ENCODE measurements around the gene SLC7A6OS. TPM values are rescaled to one million over a fixed set of nuclear protein-coding genes. Genes with fewer than 3 reads are reported as not detected.

The SLC7A6OS gene
- total RNA-seq, 1 donor from 2014 or later, result 16.8 TPM

DNA sequence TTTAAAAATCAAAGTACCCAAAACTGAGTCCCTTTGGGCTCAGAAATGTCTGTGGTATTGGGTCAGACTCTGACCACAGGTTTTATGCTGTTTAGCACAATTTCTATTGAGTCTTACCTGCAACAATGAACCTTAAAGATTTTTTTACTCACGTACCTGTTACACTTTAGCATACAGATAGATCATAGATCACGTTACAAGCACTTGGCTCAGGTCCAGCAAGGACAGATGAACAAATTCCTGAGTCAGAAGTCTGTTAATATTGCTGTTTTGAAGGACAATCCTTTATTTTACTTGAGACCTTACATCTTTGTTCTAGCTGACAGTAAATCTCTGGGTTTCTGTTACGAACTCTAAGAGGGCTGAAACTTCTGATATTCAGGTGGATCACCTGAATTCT lies 12.8 kb downstream of the SLC7A6OS start:
- Histone ChIP-seq H3K27ac (no peak overlapping the region), H3K4me1 (no peaks in the 10 kb centered on the region), H3K27me3 (ENCODE audit: low read depth) (no peaks in the 10 kb centered on the region), H3K4me3 (no peak overlapping the region), H3K36me3 (peaks cover 100% of the 10 kb centered on the region), H3K9me3 (no peaks in the 10 kb centered on the region)
- ATAC-seq (no peak), DNase-seq (no peak)
- intact Hi-C loops (cut with DNase I), result no loop called here
- TF ChIP-seq, protein P1, sequence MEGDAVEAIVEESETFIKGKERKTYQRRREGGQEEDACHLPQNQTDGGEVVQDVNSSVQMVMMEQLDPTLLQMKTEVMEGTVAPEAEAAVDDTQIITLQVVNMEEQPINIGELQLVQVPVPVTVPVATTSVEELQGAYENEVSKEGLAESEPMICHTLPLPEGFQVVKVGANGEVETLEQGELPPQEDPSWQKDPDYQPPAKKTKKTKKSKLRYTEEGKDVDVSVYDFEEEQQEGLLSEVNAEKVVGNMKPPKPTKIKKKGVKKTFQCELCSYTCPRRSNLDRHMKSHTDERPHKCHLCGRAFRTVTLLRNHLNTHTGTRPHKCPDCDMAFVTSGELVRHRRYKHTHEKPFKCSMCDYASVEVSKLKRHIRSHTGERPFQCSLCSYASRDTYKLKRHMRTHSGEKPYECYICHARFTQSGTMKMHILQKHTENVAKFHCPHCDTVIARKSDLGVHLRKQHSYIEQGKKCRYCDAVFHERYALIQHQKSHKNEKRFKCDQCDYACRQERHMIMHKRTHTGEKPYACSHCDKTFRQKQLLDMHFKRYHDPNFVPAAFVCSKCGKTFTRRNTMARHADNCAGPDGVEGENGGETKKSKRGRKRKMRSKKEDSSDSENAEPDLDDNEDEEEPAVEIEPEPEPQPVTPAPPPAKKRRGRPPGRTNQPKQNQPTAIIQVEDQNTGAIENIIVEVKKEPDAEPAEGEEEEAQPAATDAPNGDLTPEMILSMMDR (IDR thresholded peaks at IDR 0.05), result no peak

DNA sequence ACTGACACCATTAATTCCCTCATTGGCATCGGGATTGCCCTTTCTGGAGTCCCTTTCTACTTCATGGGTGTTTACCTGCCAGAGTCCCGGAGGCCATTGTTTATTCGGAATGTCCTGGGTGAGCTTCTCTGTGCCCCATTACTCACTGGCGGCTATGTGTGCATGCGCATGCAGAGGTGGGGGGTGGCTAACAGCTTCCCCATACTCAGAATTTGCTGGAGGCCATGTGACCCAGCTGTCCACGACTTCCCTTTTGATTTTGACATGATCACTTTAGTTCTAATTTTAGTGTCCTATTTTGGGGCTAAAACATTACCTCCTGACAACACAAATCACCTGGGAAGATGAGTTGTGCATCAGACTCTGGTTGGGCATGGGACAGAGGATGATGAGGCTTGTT lies 14.1 kb downstream of the SLC7A6OS start:
- Histone ChIP-seq H3K4me3 (no peak overlapping the region), H3K4me1 (no peaks in the 10 kb centered on the region), H3K9me3 (no peaks in the 10 kb centered on the region), H3K36me3 (peaks cover 100% of the 10 kb centered on the region), H3K27ac (no peak overlapping the region), H3K27me3 (ENCODE audit: low read depth) (no peaks in the 10 kb centered on the region)
- TF ChIP-seq, protein P1 (IDR thresholded peaks at IDR 0.05), result no peak
- intact Hi-C loops (cut with DNase I), result no loop called here
- ATAC-seq (peak in 1 of 2 donors; percentile 58), DNase-seq (no peak)

DNA sequence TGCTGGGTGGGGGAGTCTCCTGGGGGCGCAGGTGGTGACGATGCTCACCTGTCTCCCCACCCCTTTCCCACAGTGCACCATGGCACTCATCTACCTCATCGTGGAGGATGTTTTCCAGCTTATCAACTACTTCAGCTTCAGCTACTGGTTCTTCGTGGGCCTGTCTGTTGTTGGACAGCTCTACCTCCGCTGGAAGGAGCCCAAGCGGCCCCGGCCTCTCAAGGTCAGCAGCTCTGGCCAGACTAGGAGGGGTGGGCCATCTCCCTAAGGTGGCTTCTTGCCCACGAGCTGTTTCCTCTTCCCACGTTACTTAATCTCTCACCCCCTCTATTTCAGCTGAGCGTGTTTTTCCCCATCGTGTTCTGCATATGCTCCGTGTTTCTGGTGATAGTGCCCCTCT lies 14.5 kb downstream of the SLC7A6OS start:
- Histone ChIP-seq H3K9me3 (no peaks in the 10 kb centered on the region), H3K27ac (no peak overlapping the region), H3K27me3 (ENCODE audit: low read depth) (no peaks in the 10 kb centered on the region), H3K36me3 (peaks cover 98% of the 10 kb centered on the region), H3K4me3 (no peak overlapping the region), H3K4me1 (no peaks in the 10 kb centered on the region)
- TF ChIP-seq, protein P1 (IDR thresholded peaks at IDR 0.05), result no peak
- ATAC-seq (peak in 1 of 2 donors; percentile 14), DNase-seq (no peak)
- intact Hi-C loops (cut with DNase I), result no loop called here

DNA sequence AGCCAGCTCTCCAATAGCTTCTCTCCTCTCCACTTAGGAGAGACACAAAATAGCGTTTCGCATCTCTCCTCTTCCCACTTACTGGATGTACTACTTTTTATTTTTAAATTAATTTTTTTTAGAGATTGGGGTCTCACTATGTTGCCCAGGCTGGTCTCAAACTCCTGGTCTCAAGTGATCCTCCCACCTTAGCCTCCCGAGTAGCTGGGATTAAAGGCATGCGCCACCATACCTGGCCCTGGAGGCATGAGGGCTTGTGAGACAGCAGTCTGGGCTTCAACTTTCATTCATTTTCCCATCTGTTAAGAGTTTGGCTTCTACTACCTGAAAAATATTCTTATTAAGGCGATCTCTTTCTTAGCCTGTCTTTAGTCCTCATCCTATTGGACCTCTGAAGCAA lies 18.3 kb downstream of the SLC7A6OS start:
- Histone ChIP-seq H3K27ac (no peak overlapping the region), H3K4me3 (no peak overlapping the region), H3K9me3 (no peaks in the 10 kb centered on the region), H3K27me3 (ENCODE audit: low read depth) (no peaks in the 10 kb centered on the region), H3K4me1 (peaks cover 26% of the 10 kb centered on the region), H3K36me3 (peaks cover 88% of the 10 kb centered on the region)
- TF ChIP-seq, protein P1 (IDR thresholded peaks at IDR 0.05), result no peak
- no peak for DNase-seq
- no peak for ATAC-seq
- intact Hi-C loops (cut with DNase I), result no loop called here

DNA sequence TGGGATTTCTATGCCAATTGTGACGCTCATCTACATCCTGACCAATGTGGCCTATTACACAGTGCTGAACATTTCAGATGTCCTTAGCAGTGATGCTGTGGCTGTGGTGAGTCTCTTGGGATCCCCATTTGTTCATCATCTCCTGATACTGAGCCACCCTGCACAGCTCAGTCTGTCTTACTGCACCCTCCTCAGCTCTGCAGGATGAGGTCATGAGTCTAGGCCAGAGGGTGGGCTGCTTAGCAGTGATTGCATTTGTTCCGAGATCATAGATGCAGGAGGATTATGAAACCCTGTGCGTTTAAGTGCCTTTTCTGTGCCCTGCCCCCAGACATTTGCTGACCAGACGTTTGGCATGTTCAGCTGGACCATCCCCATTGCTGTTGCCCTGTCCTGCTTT lies 19.5 kb downstream of the SLC7A6OS start:
- H3K4me3 ChIP-seq, result no peak overlapping the region
- H3K27me3 ChIP-seq (ENCODE audit: low read depth), result no peaks in the 10 kb centered on the region
- DNase-seq, result no peak
- TF ChIP-seq, protein P1 (IDR thresholded peaks at IDR 0.05), result no peak
- intact Hi-C loops (cut with DNase I), result no loop called here
- no peaks in the 10 kb centered on the region for H3K9me3 ChIP-seq
- peaks cover 82% of the 10 kb centered on the region for H3K36me3 ChIP-seq
- H3K4me1 ChIP-seq, result peaks cover 38% of the 10 kb centered on the region
- no peak for ATAC-seq
- H3K27ac ChIP-seq, result no peak overlapping the region

DNA sequence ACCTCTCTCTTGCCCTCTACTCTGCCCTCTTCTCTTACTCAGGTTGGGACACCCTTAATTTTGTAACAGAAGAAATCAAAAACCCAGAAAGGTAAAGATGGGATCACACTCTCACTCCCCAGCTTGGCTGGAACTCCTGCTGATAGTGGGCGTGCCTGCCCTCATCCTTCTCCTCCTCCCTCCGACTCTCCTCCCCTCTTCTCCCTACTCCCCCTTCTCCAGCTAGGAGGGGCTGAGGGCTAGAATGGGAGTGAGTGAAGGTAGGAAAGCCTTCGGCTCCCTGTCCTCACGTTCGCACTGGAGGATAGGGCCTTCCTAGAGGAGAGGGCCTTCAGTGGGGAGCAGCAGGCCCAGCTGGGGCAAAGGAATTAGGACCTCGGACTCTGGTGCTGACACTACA lies 20.3 kb downstream of the SLC7A6OS start:
- TF ChIP-seq, protein P1 (IDR thresholded peaks at IDR 0.05), result no peak
- no peak overlapping the region for H3K4me3 ChIP-seq
- H3K27me3 ChIP-seq (ENCODE audit: low read depth), result no peaks in the 10 kb centered on the region
- peak overlapping the region; percentile 36 for H3K27ac ChIP-seq
- ATAC-seq, result no peak
- no peaks in the 10 kb centered on the region for H3K9me3 ChIP-seq
- DNase-seq, result no peak
- H3K36me3 ChIP-seq, result peaks cover 74% of the 10 kb centered on the region
- intact Hi-C loops (cut with DNase I), result no loop called here
- H3K4me1 ChIP-seq, result peaks cover 46% of the 10 kb centered on the region
